K562 (cell line): Measurements from ENCODE around the gene HOXA13. TPM values are rescaled to one million over a fixed set of nuclear protein-coding genes. Genes with fewer than 3 reads are reported as not detected.

Source experiments
- ATAC-seq: fragments of 200-7000 bp; cut with Tn5 transposase; 3 replicates; pipeline ENCODE4 v1.9.1; 2020; ENCODE audit warnings: moderate library complexity
- BruUV-seq: library from RNA; stranded (reverse); fragments of 400-500 nt; replicated peaks from 2 replicates; lab custom pipeline; 2021; lab: Mats Ljungman, UMichigan
- CTCF ChIA-PET: fragments of 300-600 bp; formaldehyde crosslinking; extraction: SDS; loops from one replicate; lab custom pipeline; 2021; ENCODE audit warnings: low intra/inter-chr PET ratio; lab: Yijun Ruan, JAX
- POLR2A ChIA-PET: fragments of 300-600, 350-650 bp; sonication (Branson Sonifier 250); formaldehyde crosslinking; extraction: SDS; loops from one replicate; lab custom pipeline; 2021; ENCODE audit warnings: antibody characterized with exemption, inconsistent platforms; lab: Yijun Ruan, JAX
- DNase-seq, 4 experiments: peaks; one replicate each; pipeline versions ENCODE4 v3.0.0 to v3.0.0-alpha.2; 2011 to 2018; ENCODE audit warnings: low spot score in 3 of 4, mixed read lengths in 3 of 4; ENCODE audit errors: extremely low read depth in 1 of 4
- FAIRE-seq: peaks from 2 replicates; lab custom pipeline; 2011; peaks lifted over from hg19 to GRCh38; lab: Jason Lieb, UNC
- H2AFZ ChIP-seq: 2 replicates; pipeline ENCODE4 v1.6.0; 2011; ENCODE audit warnings: low read depth, low read length, control low read depth, inconsistent platforms
- H3K27ac ChIP-seq: fragments of 200-600 bp; 3 replicates; pipeline ENCODE4 v1.8.0; 2011; ENCODE audit warnings: low read depth, mild to moderate bottlenecking, control low read depth, inconsistent platforms, low read length, moderate library complexity, mixed read lengths; ENCODE audit errors: extremely low read depth
- H3K27me3 ChIP-seq, 2 experiments: fragments of 300-600 bp in 1 of 2; 2 replicates in 1 of 2; 3 replicates in 1 of 2; pipeline versions ENCODE4 v1.6.0 to v1.8.0; 2011; ENCODE audit warnings: inconsistent platforms in 2 of 2, low read length in 2 of 2, mild to moderate bottlenecking in 1 of 2, mixed read lengths in 1 of 2, moderate library complexity in 1 of 2; ENCODE audit not compliant: control insufficient read depth in 2 of 2, insufficient read depth in 2 of 2
- H3K36me3 ChIP-seq: fragments of 300-600 bp; 3 replicates; pipeline ENCODE4 v1.8.0; 2011; ENCODE audit warnings: mild to moderate bottlenecking, low read length, inconsistent platforms; ENCODE audit not compliant: control insufficient read depth, insufficient read depth
- H3K4me1 ChIP-seq, 2 experiments: fragments of 200-600 bp in 1 of 2; replicated peaks in 1 of 2; 2 replicates in 1 of 2; 3 replicates in 1 of 2; pipeline versions ENCODE4 v1.5.1 to v1.8.0; 2011; ENCODE audit warnings: inconsistent platforms in 2 of 2, low read length in 2 of 2, mild to moderate bottlenecking in 1 of 2, mixed read lengths in 1 of 2, moderate library complexity in 1 of 2; ENCODE audit not compliant: control insufficient read depth in 2 of 2, insufficient read depth in 2 of 2
- H3K4me2 ChIP-seq: 2 replicates; pipeline ENCODE4 v1.6.1; 2011; ENCODE audit warnings: low read length, control low read depth, inconsistent platforms, mixed read lengths; ENCODE audit not compliant: insufficient read depth
- H3K4me3 ChIP-seq: fragments of 200-600 bp; sonication (generic), shearing (Covaris generic); 2 replicates; pipeline ENCODE4 v1.5.1; 2016; ENCODE audit warnings: control low read depth, inconsistent platforms
- H3K79me2 ChIP-seq: fragments of 200-600 bp; 3 replicates; pipeline ENCODE4 v1.8.0; 2011; ENCODE audit warnings: low read length, inconsistent platforms; ENCODE audit not compliant: control insufficient read depth, insufficient read depth
- H3K9ac ChIP-seq, 2 experiments: 2 replicates each; pipeline versions ENCODE4 v1.6.0 to v1.6.1; 2011; ENCODE audit warnings: low read depth in 2 of 2, low read length in 2 of 2, control low read depth in 1 of 2, inconsistent platforms in 1 of 2, mild to moderate bottlenecking in 1 of 2, mixed read lengths in 1 of 2; ENCODE audit not compliant: insufficient read depth in 1 of 2
- H3K9me1 ChIP-seq: one replicate; pipeline ENCODE4 v1.6.0; 2011; ENCODE audit warnings: inconsistent platforms, mild to moderate bottlenecking, low read length, moderate library complexity; ENCODE audit not compliant: control insufficient read depth, insufficient read depth
- H3K9me3 ChIP-seq: replicated peaks from 2 replicates; pipeline ENCODE4 v1.5.1; 2011; ENCODE audit warnings: low read depth, low read length, inconsistent platforms; ENCODE audit not compliant: control insufficient read depth, insufficient read depth
- H4K20me1 ChIP-seq: replicated peaks from 2 replicates; pipeline ENCODE4 v1.6.1; 2011; ENCODE audit warnings: low read length, inconsistent platforms, mixed read lengths; ENCODE audit not compliant: control insufficient read depth, insufficient read depth
- ARHGAP35 ChIP-seq: fragments of 450-650 bp; IDR thresholded peaks from 2 replicates; pipeline ENCODE4 v1.6.1; 2018; ENCODE audit not compliant: partially characterized antibody
- ATF7 ChIP-seq: fragments of 450-650 bp; IDR thresholded peaks from 2 replicates; pipeline ENCODE4 v1.7.1; 2014; ENCODE audit warnings: mild to moderate bottlenecking, moderate library complexity
- CBX8 ChIP-seq: fragments of 200-600 bp; sonication (generic); IDR thresholded peaks from 2 replicates; pipeline ENCODE4 v1.6.1; 2012; ENCODE audit warnings: borderline replicate concordance, mixed run types, low read depth, mild to moderate bottlenecking, moderate library complexity, mixed read lengths, low read length, control low read depth, inconsistent platforms; ENCODE audit not compliant: poor library complexity, severe bottlenecking; ENCODE audit errors: extremely low read depth
- CTBP1 ChIP-seq: fragments of 450-650 bp; IDR thresholded peaks from 2 replicates; pipeline ENCODE4 v1.6.1; 2016; ENCODE audit warnings: borderline replicate concordance
- CXXC5 ChIP-seq: fragments of 250-450 bp; sonication (Bioruptor Pico); IDR thresholded peaks from 2 replicates; pipeline ENCODE4 v1.8.0; 2022; ENCODE audit warnings: inconsistent platforms, mild to moderate bottlenecking, moderate library complexity
- HDAC1 ChIP-seq, 2 experiments: fragments of 450-650 bp; IDR thresholded peaks; 2 replicates each; pipeline ENCODE4 v1.6.1; 2016 to 2017; ENCODE audit warnings: inconsistent platforms in 1 of 2, mild to moderate bottlenecking in 1 of 2, moderate library complexity in 1 of 2
- HDGF ChIP-seq: fragments of 450-650 bp; IDR thresholded peaks from 2 replicates; pipeline ENCODE4 v1.6.1; 2016
- SP2 ChIP-seq: IDR thresholded peaks from 2 replicates; pipeline ENCODE4 v1.6.1; 2011; ENCODE audit warnings: mild to moderate bottlenecking, low read depth, low read length, moderate library complexity; ENCODE audit not compliant: poor library complexity, severe bottlenecking; ENCODE audit errors: extremely low read depth
- ZNF324 ChIP-seq: fragments of 250-450 bp; sonication (Bioruptor Pico); IDR thresholded peaks from 2 replicates; pipeline ENCODE4 v1.4.0; 2020; ENCODE audit warnings: mild to moderate bottlenecking
- WGBS: fragments of 100-300 bp; shearing (Covaris generic); methylation state at CpG from one replicate; pipeline ENCODE4 v1.1.6; 2016; ENCODE audit warnings: low coverage, mixed read lengths; ENCODE audit not compliant: insufficient coverage; ENCODE audit errors: missing lambda C conversion rate; 5-methylcytosine and 5-hydroxymethylcytosine counted together
- in situ Hi-C: fragments of 300-500 bp; cut with MboI; formaldehyde crosslinking; loops from 4 replicates; pipeline ENCODE4 v1.15.0; 2018; ENCODE audit warnings: inconsistent platforms, mixed read lengths
- intact Hi-C: fragments of 100-400 bp; cut with micrococcal nuclease; formaldehyde crosslinking; loops from 2 replicates; pipeline ENCODE4 v1.14.2; 2022
- polyA plus RNA-seq, 8 experiments: library from polyadenylated mRNA; depleted of rRNA in 4 of 8; stranded (reverse) in 5 of 8; unstranded in 3 of 8; fragments of >200 nt; fragmentation: Nextera tagmentation in 2 of 8; fragmentation: Illumina TruSeq in 1 of 8; extraction: Ambion mirVana in 2 of 8; extraction: Trizol in 1 of 8; gene quantifications; 2 replicates each; pipeline versions ENCODE4 v1.2.1 to v1.2.3, GENCODE V29; 2011 to 2014; ENCODE audit warnings: inconsistent platforms in 1 of 8, missing spikeins in 1 of 8
- total RNA-seq, 7 experiments: library from RNA; depleted of rRNA in 6 of 7; stranded (reverse); fragments of >200 nt in 6 of 7; fragmentation: Illumina TruSeq in 2 of 7; extraction: Trizol in 2 of 7; gene quantifications; 2 replicates each; pipeline versions ENCODE4 v1.2.1 to v1.2.3, GENCODE V29; 2011 to 2021; ENCODE audit warnings: low replicate concordance in 1 of 7
- TF ChIP-seq, protein P1 (sequence below): fragments of 250-450 bp; sonication (Bioruptor Pico); IDR thresholded peaks from 2 replicates; pipeline ENCODE4 v1.8.0; 2021; ENCODE audit warnings: moderate library complexity, mild to moderate bottlenecking, inconsistent platforms

The HOXA13 gene
- total and polyA plus RNA-seq, 9 of the 15 experiments (the other 6 are each of a cell fraction or from before 2014, with no cell fraction given): not detected

DNA sequence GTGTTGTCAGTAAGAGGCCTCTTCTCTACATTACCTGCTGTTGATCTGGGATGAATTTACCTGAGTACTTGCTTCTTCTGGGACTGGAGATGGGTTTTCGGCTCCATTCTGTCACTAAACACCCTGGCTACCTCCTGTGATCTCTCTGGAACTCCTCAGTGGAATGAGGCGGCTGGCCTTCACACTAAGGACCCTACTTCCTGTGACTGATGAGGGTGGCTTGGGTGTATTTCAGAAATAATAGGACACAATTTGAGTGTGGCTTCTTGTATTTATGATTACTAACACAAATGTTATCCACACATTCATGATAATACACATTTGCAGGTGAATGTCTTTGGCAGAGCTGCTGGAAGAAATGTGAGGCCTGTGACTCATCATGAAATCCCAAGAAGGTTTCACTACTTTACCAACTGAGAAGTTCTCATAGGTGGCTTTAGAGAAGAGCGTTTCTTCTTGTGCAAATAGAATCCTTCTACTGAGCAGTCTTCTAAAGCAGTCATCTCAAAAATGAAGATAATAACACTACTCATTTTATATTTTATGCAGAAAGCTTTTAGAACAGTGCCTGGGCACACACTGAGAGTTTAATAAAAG is 21.4 kb upstream of the HOXA13 start:
- H3K9me1 ChIP-seq: no peaks in the 10 kb centered on the region
- FAIRE-seq (no peak), ATAC-seq (no peak), DNase-seq (no peak)
- TF ChIP-seq CXXC5 (CRISPR knock-in tag): no peak
- no peak for TF ChIP-seq SP2
- no peak for TF ChIP-seq HDGF
- no peak for TF ChIP-seq HDAC1 (IDR thresholded peaks at IDR 0.05)
- TF ChIP-seq ARHGAP35: no peak
- no peak for TF ChIP-seq CTBP1
- TF ChIP-seq, protein P1, sequence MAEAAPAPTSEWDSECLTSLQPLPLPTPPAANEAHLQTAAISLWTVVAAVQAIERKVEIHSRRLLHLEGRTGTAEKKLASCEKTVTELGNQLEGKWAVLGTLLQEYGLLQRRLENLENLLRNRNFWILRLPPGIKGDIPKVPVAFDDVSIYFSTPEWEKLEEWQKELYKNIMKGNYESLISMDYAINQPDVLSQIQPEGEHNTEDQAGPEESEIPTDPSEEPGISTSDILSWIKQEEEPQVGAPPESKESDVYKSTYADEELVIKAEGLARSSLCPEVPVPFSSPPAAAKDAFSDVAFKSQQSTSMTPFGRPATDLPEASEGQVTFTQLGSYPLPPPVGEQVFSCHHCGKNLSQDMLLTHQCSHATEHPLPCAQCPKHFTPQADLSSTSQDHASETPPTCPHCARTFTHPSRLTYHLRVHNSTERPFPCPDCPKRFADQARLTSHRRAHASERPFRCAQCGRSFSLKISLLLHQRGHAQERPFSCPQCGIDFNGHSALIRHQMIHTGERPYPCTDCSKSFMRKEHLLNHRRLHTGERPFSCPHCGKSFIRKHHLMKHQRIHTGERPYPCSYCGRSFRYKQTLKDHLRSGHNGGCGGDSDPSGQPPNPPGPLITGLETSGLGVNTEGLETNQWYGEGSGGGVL (CRISPR knock-in tag): no peak
- TF ChIP-seq CBX8: no peak
- TF ChIP-seq ZNF324 (CRISPR knock-in tag): no peak
- no peak for TF ChIP-seq ATF7
- intact Hi-C loops (no loop called here), in situ Hi-C loops (no loop called here)
- H3K4me1 ChIP-seq: peaks cover 0 to 9% of the 10 kb centered on the region in 2 experiments; a peak in 1 of 5 replicates
- ChIA-PET POLR2A (no interaction called here), CTCF (interaction anchor here (0.6 kb wide), 1 partner anchor 398 kb away, joined by 4 read pairs; no protein-coding TSS in a partner anchor)
- H3K79me2 ChIP-seq: no peaks in the 10 kb centered on the region
- no peaks in the 10 kb centered on the region for H4K20me1 ChIP-seq
- H3K9me3 ChIP-seq: no peaks in the 10 kb centered on the region
- BruUV-seq: no TSS peak
- no peaks in the 10 kb centered on the region for H3K36me3 ChIP-seq
- 2% methylated on average over 3 of the region's 3 CpGs for WGBS
- no peak overlapping the region for H3K4me3 ChIP-seq
- H3K9ac ChIP-seq: no peak overlapping the region
- peaks cover 24 to 47% of the 10 kb centered on the region in 2 experiments; a peak in 4 of 5 replicates for H3K27me3 ChIP-seq
- no peak overlapping the region for H3K27ac ChIP-seq
- H2AFZ ChIP-seq: no peak overlapping the region
- H3K4me2 ChIP-seq: no peak overlapping the region
